ENCODE data around the gene BIN2. TPM values are rescaled to one million over a fixed set of nuclear protein-coding genes. Genes with fewer than 3 reads are reported as not detected.
"Not testable (repeated sequence)": the region's sequence is repeated elsewhere in the genome, so short reads cannot be mapped to it uniquely, and the experiment has no call there.

The BIN2 gene
- polyA plus RNA-seq, 4 donors: 1.9 to 3.6 (median 2.8) TPM

DNA sequence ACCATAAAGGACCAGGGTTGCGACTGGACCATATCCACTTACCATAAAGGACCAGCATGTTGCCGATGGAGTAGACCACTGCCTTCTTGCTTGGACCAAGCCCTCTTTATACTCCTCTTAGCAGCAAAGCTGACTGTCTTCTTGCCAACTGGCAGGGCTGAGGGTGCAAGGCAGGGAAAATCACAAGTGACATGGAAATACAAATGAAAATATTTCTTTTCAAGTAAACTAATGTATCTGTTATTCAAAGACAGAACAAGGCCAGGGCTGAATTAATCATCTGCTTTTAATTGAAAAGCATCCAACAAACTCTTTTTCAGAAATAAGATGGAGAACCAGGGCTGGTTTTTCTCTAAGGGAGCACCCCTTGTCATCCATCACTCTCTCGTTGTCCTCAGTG lies 22.6 kb upstream of the BIN2 start, which contains the start of gene CELA1:
CELA1 (minus strand) TSS at position 99 of the 400 bp plus-strand sequence; CDS start at position 58, 41 bp downstream.
- no peak for DNase-seq (ENCODE audit: low read depth in 4 of 4, low spot score in 2 of 4)

GRCh38 chr12:51345681-51346080 lies 21.7 kb upstream of the BIN2 start:
- DNase-seq (ENCODE audit: low read depth in 4 of 4, low spot score in 2 of 4): no peak

DNA sequence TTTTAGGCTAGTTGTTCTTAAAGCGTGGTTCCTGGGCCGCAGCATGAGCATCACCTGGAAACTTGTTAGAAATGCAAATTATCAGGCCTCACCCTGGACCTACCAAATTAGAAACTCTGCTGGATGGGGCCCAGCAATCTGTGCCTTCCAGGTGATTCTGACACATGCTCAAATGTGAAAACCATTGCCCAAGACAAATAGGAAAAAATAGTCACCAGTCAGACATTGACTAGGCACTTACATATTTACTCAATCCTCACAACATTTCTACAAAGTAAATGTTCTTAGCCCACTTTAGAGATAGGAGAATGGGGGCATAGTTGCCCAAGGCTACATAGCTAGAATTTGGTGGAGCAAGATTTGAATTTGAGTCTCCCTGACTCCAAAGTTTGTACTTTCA lies 19.2 kb upstream of the BIN2 start:
- DNase-seq (ENCODE audit: low read depth in 4 of 4, low spot score in 2 of 4): no peak

- no peak for DNase-seq (ENCODE audit: low read depth in 4 of 4, low spot score in 2 of 4)
These were observed 18.4 kb upstream of the BIN2 start for GRCh38 chr12:51342416-51342815.

DNA sequence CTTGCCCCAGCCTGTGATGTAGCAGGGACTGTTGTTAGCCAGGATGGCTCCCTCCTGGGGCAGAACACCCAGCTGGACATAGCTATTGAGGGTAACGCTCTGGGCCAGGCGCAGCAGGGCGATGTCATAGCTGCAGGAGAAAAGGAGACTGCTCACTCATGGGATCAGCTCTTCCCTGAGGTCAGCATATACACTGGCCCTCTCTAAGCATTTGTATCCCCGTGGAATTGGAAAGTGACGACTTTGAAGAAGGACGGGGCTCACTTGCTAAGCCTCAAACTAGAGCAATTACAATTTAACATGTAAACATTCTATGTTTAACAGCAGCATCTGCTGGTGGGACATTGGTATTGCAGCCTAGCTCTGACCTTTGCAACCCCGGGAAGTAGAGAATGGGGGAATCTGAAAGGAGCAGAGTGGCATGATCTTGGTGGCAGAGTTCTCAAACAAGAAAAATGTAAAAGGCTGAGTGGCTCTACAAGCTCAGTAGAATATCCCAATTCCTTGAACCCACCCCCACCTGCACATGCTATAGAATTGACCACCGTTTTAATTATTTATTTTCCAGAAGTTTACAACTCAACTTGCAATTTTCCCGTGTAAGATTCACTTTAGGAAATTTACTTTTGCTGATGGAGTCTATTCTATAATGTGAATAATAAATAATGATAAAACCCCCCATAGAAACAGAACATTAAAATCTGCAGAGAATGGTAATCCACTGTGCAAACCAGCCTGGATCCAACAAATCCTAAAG lies 17.5 kb upstream of the BIN2 start:
- peak; percentile 56 to 67 (median 60) for DNase-seq (ENCODE audit: low read depth in 4 of 4, low spot score in 2 of 4)

GRCh38 chr12:51339750-51340149 lies 15.8 kb upstream of the BIN2 start:
- DNase-seq (ENCODE audit: low read depth in 4 of 4, low spot score in 2 of 4): no peak

DNA sequence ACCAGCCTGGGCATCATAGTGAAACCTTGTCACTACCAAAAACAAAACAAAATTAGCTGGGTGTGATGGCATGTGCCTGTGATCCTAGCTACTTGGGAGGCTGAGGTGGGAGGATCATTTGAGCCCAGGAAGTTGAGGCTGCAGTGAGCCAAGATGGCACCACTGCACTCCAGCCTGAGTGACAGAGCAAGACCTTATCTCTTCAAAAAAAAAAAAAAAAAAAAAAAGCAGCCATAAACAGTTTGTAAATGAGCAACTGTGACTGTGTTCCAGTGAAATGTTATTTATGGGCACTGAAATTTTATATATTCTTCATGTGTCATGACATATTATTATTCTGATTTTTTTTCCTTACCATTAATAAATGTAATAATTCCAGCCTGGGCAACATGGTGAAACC lies 13.4 kb upstream of the BIN2 start:
- DNase-seq (ENCODE audit: low read depth in 4 of 4, low spot score in 2 of 4): not testable (repeated sequence)

DNA sequence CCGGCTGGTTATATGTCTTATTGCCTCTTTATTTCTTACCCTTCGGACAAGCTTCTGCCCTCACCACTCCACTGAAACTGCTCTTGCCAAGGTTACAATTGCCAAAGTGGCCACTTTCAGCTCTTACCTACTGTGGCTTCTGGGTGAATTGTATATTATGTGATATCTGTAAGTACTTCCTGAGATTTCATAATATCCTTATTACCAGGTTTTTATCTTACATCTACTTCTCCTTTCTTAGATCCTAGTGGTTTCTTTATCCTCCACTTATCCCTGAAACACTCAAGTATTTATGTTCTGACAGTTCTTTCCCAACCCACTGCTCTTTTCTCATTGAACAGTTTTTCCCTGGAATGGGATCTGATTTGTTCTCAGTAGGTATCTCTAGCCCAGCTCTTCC lies 12.0 kb upstream of the BIN2 start:
- DNase-seq (ENCODE audit: low read depth in 4 of 4, low spot score in 2 of 4): no peak

GRCh38 chr12:51334764-51335163 lies 10.8 kb upstream of the BIN2 start:
- DNase-seq (ENCODE audit: low read depth in 4 of 4, low spot score in 2 of 4): no peak

- DNase-seq (ENCODE audit: low read depth in 4 of 4, low spot score in 2 of 4): no peak
These were observed 9.6 kb upstream of the BIN2 start for GRCh38 chr12:51333536-51333935.

GRCh38 chr12:51330186-51330585 lies 6.2 kb upstream of the BIN2 start:
- DNase-seq (ENCODE audit: low read depth in 4 of 4, low spot score in 2 of 4): no peak

GRCh38 chr12:51329742-51330141 lies 5.8 kb upstream of the BIN2 start:
- DNase-seq (ENCODE audit: low read depth in 4 of 4, low spot score in 2 of 4): no peak

GRCh38 chr12:51328587-51328986 lies 4.6 kb upstream of the BIN2 start:
- no peak for DNase-seq (ENCODE audit: low read depth in 4 of 4, low spot score in 2 of 4)

DNA sequence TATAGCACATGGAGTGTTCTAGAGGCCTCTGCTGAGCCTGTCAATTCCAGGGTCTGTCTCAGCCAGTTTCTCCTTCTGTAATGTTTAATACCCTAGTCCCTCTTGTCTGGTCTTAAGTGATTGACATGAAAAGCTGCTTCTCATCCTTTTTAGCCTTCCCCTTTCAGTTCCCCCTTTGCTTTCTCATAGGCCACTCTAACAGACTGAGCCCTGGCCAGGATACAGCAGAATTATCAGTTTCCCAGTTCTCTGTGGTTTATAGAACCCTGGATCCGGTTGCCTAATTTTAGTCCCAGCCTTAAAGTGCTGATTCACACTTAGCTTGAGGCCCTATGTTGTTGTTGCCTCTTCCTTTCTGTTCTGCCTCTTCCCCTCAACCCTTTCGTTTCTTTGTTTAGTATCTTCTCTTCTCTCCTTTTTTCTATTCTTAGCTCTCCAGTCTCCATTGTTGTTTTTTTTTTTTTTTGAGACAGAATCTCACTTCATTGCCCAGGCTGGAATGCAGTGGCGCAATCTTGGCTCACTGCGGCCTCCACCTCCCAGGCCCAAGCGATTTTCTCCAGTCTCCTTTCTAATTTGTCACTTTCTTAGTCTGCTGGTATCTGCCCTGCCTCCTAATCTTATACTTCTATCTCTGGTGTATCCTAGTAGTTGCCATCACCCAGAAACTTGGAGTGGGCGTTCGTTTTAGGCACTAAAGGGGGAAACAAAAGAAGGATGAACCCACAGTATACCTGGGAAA lies 2.9 kb upstream of the BIN2 start:
- DNase-seq (ENCODE audit: low read depth in 4 of 4, low spot score in 2 of 4): no peak

GRCh38 chr12:51324953-51325352 lies 979 bp upstream of the BIN2 start:
- no peak for DNase-seq (ENCODE audit: low read depth in 4 of 4, low spot score in 2 of 4)

DNA sequence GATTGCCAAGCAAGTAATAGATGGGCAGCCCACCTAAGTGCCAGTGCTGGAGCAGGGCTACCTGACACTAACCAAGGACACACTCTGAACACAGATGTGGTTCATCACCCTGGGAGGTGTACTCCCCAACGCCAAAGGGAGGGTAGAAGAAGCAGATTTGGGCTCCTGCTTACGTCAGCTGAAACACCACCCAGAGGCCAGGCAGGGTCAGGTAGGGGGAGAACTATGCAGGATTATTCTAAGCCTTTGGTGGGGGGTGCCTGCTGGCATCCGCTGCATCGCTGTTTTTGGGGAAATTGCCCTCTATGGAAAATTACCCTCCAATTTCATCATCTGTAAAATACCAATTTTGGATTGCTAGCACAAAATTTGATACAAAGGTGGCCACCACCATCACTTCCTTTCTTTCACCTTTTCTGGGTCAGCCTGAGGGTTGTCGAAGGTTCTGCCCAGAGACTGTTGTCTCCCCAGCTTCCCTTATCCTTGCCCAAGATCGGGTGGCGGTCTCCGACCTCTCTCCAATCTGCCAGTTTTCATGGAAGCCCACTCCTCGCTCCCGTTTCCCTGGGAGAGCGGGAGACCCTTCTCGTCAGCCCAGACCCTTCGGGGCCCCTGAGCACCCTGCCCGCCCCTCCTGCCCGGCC lies 535 bp downstream of the BIN2 start:
- no peak for DNase-seq (ENCODE audit: low read depth in 4 of 4, low spot score in 2 of 4)

DNA sequence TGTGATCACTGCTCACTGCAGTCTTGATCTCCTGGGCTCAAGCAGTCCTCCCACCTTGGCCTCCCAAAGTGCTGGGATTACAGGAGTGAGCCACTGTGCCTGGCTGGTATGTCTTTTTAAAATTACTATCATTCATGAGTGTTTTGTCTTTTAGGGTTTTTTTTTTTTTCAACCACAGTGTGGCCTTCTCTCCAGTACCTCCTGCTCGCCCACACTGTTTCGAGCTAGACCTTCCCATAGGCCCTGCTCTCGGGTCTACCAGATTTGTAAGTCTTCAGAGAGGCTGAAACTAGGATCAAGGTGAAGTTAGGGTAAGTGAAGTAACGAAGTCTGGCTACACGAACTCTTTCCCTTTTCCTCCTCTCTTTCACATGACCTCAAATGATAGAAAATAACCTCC lies 1.5 kb downstream of the BIN2 start:
- DNase-seq (ENCODE audit: low read depth in 4 of 4, low spot score in 2 of 4): no peak

DNA sequence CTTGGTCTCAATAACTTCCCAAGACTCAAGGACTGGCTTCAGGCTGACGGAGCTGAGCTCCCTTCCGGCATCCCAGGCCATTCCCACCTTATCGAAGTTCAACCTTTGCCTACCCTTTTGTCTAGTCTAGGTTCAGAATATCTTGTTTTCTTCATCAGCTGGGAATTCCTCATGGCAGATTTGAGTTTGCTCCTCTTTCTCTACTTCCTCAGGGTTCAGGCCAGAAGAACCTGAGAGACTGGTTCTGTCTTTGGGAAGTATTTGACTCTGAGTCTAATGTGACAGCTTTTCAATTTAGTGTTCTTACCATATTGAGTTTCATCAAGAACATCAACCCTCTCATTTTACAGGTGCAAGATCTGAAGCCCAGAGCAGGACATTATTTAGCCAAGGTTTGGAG lies 2.1 kb downstream of the BIN2 start:
- no peak for DNase-seq (ENCODE audit: low read depth in 4 of 4, low spot score in 2 of 4)

DNA sequence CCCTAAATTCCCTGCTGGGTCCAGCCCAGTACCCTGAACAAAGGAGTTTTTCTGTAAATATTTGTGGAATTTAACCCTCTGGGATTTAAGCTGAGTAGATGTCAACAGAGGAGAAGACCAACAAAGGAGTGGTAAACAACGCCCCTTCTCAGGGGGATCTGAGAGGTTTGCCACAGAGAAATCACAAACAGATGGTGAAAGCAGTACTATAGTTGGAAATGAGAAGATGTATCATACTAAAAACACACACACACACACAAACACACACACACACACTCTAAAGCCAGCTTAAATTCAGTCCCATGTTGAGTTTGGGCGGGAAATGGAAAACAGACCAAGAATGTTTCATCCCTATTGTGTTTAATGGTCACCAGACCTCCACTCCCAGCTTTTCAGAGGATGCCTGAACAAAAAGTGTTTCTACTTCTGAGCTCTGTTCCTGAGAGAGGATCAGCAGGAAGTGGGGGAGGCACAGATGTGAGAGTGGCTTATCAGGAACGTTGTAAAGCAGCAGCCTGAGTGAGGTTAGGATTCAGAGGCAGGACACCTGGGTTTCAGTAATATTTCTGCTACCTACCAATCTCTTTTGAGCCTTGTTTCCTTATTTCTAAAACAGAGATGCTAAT lies 3.2 kb downstream of the BIN2 start:
- DNase-seq (ENCODE audit: low read depth in 4 of 4, low spot score in 2 of 4): no peak

DNA sequence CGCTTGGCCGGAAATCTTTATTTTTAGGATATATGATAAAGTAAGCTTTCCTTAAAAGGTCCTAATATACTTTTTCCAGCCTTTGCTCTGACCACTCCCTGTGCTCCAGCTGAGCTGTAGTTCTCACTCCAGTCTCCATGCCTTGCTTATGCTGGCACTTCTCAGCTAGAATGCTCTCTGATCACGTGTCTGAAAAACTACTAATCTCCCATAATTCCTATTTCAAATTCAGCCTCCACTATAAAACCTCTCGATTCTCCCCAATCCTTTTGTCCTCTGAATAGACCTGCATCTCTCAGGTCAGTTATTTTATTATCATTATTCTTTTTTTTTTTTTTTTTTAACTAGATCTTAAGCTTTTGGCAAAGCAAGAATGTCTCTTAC lies 3.7 kb downstream of the BIN2 start:
- DNase-seq (ENCODE audit: low read depth in 4 of 4, low spot score in 2 of 4): no peak

Data from left renal cortex interstitium (tissue), 4 donors.